Dermis microvascular lymphatic vessel endothelial cell (primary cell): ENCODE results near the gene CTBP1. TPM values are rescaled to one million over a fixed set of nuclear protein-coding genes. Genes with fewer than 3 reads are reported as not detected.
A peak's percentile ranks its signal among the peaks of the same experiment; 100 is the strongest.

Source experiments
- DNase-seq, 2 donors: peaks; one replicate each; pipeline versions ENCODE4 v3.0.0 to v3.0.0-alpha.2; 2010; ENCODE audit warnings: low read depth in 2 of 2
- total RNA-seq: library from RNA; depleted of rRNA; stranded (reverse); fragments of >200 nt; gene quantifications from 2 replicates; pipeline ENCODE4 v1.2.1, GENCODE V29; 2014

The CTBP1 gene
- total RNA-seq, 1 donor from 2014 or later, result 211 TPM

DNA sequence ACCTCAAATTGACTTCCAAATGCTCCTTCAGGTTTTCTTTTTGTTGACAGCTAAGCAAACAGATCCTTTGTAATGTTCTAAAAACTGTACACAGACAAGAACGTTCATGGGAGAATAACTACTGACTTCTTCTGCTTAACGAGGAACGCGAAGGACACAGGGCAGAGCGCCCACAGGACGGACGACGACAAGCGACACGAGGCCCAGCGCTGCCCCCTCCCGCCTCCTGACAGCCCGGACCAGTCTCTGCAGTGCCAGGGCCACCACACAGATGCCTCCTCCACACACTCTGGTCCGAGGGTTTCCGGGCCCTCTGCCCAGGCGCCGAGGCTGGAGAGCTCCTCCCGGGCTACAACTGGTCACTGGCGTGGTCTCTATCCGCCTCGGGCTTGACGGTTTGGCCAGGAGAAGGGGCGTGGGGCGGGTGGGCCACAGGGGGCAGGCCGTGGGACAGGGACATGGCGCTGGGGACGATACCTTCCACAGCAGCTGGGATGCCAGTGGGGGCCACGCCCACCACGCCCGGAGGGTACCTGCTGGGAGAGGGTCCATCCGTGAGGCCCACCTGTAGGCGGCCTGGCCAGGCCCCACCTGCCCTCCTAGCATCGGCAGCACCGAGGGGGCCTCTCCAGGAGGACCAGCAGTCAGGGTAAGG, 36.9 kb downstream of the CTBP1 start:
- no peak for DNase-seq

- no peak for DNase-seq
These were observed 37.6 kb downstream of the CTBP1 start for GRCh38 chr4:1211371-1211770.

- no peak for DNase-seq
These were observed 38.0 kb downstream of the CTBP1 start for GRCh38 chr4:1210971-1211370.

DNA sequence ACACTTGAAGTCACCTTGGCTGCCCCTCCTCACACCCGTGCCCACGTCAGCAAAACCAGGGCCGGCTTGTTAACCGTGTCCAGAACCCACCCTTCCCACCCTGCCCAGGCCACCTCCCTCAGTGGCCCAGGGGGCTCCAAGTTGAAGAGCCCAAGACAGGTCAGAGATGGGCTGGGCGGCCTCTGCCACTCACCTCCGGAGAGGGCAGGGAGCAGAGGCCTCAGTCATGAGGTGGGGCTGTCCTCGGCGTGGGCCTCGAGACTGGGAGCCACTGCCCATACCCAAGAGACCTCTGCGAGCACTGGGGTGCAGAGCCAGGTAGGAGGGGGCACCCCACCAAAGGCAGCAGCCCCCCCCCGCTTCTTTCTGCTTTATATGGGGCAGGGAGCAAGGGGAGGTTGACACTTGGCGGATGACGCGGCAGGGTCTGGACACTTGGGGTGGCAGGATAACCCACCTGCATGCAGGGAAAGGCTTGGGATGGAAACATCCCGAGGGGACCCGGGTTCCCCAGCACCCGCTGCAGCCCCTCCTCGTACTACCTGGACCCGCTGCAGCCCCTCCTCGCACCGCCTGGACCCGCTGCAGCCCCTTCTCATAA, 38.6 kb downstream of the CTBP1 start:
- DNase-seq, result no peak

DNA sequence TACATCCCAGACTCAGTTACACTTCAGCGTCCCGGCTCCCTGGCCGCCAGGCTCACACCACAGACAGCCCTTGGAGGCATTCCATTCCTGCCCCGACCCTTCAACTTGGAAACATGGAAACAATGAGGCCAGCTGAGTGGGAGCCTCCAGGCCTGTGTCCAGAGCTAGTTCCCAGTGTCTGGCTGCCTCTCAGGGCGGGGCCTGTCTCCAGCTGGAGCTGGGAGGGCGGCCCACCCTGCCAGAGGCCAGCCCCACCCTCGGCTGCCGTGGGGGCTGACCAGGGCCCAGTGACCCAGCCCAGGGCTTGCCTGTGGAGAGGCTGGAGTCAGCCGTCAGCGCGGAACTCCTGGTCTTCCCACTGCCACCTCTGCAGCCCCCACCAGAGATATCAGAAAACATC, 39.1 kb downstream of the CTBP1 start:
- DNase-seq, result peak in 1 of 2 donors; percentile 14

- no peak for DNase-seq
These were observed 39.8 kb downstream of the CTBP1 start for GRCh38 chr4:1208970-1209704.

- DNase-seq, result no peak
These were observed 40.5 kb downstream of the CTBP1 start for GRCh38 chr4:1208266-1208961.

GRCh38 chr4:1207603-1208265, 41.2 kb downstream of the CTBP1 start:
- DNase-seq, result no peak

- no peak for DNase-seq
These were observed 41.8 kb downstream of the CTBP1 start for GRCh38 chr4:1207157-1207470.

DNA sequence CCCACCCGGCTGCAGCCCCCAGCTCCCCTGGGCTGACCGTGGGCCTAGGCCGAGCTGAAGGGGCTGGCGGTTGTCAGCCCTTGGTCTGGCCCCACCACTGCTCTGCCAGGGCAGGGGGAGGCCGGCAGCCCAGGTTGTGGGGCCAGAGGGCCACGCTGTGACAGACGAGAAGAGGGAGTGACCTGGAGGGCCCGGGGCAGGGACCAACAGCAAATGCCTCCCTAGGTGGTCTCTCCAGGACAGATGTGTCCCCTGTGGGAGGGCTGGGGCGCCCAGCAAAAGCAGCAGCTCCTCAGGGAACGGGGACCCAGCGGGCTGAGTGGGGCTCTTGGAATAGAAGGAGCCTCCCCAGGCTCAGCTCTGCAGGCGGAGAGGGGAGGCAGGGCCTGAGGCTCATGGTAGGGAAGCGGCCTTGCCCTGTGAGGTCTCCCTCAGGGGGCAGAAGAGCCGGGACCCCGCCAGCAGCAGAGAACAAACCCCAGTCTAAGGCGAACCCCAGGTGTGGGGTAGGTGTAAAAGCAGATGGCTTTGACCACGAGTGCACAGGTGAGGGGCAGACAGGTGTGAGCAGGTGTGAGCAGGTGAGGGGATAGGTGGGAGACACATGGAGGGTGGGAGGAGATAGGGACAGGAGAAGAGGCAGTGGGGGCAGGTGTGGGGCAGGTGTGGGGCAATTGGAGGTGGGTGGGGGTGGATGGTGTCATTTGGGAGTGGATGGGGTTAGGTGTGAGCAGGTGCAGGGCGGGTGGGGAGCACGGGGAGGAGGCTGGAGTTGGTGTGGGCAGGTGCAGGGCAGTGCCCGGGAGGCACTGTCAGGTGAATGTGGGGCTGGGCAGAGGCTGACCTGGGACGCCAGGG, 42.4 kb downstream of the CTBP1 start:
- no peak for DNase-seq

GRCh38 chr4:1205586-1206298, 43.2 kb downstream of the CTBP1 start:
- no peak for DNase-seq

DNA sequence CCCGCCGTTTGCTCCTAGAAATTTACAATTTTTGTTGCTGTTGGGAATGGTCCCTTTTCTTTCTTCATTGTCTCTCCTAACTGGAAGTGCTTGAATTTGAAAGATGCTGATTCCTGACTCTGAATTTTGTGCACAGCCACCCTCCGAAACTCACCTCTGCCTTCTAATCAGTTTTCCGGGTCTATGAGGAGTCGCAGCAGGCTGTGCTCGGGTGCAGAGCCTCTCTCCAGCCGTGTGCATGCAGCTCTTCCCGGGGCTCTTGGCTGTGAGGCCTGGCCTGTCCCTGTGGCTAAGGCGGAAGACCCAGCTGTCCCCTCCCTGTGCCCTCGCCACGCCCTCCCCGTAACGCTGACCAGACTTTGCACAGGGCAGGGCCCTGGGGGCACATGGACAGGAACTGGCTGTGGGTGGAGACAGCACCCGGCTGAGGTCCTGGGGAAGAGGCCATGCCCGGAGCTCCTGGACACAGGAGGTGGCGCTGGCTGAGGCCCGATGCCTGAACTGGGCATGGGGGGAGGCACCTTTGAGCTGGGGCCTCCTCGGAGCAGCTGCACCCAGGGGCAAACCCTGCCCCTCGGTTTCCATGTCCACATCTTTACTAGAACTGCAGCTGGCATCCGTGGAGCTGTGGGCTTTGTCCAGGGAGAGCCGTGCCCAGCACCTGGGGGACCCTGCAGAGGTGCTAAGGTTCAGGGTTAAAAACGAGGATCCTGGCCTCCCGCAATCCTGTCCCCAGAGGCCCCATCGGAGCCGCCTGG, 43.9 kb downstream of the CTBP1 start:
- DNase-seq, result no peak

DNA sequence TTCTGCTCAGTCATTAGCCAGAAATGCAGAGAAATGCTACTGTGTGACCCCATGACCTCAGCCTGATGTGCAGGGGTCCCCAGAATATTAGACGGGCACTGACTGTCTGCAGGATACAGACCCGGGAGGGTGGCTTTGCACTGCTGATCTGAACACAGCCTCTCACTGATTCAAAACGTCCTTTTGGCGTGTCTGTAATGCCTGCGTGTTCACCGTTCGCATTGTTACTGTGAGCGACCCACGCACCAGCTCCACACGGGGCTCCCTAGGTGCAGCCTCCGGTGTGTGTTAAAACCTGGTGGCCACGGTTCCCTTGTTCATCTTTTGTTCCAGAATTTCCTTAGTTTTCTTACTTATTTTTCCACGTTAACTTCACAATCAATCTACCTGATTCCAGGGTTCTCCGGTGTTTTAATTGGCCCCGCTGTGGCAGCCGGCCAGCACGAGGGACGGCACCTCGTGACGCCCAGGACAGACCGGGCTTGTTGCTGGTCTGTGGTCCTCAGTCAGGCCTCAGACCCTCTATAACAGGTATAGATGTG, 44.6 kb downstream of the CTBP1 start:
- DNase-seq, result no peak

GRCh38 chr4:1203026-1203616, 45.8 kb downstream of the CTBP1 start:
- no peak for DNase-seq

- DNase-seq, result no peak
These were observed 46.4 kb downstream of the CTBP1 start for GRCh38 chr4:1202526-1203011.

DNA sequence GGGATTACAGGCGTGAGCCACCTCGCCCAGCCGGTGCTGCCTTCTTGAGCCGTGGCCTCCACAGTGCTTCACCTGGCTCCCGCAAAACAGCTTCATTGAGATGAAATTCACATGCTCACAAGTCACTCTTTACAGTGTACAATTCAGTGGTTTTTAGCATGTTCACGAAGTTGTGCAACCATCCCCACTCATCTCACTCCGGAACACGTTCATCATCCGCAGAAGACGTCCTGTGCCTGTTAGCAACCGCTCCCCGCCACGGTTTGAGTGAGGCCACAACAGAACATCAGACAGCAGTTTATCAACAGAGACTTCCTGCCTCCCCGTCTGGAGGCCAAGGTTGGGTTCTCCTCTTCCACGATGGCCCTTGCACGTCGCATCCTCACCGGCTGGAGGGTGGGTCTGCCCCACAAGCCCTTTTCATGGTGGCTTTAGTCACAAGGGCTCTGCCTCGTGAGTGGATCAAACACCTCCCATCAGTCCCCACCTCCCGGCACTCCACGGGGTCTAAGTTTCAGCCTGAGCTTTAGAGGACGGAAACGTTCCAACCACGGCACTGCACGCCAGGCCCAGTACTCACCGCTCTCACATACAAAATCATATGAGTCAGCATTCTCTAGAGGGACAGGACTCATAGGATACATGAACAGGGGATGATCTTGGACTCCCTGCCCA, 46.9 kb downstream of the CTBP1 start:
- no peak for DNase-seq

DNA sequence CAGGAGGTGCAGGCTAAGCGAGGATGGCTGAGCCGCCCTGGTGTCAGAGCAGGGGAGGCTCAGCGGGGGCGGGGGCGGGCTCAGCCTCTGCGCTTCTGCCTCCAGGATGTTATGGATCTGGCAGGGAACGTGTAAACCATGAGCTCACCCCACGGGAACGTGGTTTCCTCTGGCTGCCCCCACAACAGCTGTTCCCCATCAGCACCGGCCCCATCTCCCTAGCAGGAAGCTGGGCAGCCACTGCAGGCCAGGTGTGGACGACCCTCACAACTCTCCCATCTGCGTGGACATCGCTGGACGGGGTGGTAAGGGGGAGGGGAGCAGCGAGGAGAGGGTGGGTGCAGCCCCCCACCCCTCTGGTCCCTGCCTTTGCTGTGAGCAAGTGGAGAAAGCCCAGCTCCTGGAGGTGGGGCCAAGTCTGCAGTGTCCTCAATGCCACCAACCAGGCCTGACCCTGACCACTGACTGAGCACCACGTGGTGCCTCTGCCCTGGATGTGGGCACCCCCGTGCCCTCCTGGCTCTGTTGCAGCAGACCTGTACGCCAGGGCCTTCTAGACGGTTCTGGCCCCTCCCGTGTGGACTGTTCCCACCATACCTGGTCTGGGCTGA, 48.4 kb downstream of the CTBP1 start:
- peak in 1 of 2 donors; percentile 34 for DNase-seq
